ENCODE data around the gene SLBP.
A peak's percentile ranks its signal among the peaks of the same experiment; 100 is the strongest.

Gene SLBP

DNA sequence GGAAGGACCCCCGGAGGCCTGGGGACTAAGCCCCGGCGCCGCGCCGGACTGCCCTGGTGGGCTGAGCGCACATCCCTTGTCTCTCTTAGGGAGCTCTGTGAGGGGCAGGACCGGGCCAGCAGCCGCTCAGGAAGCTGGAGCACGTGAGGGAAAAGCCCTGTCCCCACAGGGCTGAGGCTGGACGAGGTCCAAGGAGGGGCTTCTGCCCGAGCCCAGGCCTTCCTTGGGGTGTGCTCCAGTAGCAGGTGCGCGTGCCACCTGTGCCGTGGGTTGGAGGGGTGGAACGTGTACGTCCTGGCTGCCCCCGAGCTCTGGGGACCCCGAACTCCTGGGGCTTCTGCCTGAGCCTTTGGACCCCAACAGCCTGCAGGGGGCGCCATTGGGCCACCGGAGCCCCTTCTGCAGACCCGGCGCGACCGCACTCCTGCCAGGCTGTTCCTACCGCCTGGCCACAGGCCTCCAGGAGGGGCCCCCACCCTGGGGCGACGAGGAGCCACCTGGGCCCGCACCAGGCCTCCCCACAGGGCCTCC, 36.4 kb upstream of the SLBP start:
- DNase-seq = peak; percentile 4

DNA sequence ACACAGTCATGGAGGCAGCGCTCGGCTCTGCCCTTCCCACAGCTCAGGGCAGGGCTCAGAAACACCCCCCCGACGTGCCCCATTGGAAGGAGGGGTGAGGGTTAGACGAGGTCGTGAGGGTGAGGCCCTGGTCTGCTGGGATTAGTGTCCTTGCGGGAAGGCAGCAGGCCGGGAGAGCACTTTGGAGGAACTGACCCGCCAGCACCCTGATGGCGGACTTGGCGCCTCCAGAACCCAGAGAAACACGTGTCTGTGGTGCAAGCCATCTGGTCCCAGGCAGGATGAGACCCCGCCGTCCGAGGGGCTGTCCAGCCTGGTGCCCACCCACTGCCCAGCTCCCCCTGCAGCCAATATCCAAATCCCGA, 35.5 kb upstream of the SLBP start:
- no peak for DNase-seq

DNA sequence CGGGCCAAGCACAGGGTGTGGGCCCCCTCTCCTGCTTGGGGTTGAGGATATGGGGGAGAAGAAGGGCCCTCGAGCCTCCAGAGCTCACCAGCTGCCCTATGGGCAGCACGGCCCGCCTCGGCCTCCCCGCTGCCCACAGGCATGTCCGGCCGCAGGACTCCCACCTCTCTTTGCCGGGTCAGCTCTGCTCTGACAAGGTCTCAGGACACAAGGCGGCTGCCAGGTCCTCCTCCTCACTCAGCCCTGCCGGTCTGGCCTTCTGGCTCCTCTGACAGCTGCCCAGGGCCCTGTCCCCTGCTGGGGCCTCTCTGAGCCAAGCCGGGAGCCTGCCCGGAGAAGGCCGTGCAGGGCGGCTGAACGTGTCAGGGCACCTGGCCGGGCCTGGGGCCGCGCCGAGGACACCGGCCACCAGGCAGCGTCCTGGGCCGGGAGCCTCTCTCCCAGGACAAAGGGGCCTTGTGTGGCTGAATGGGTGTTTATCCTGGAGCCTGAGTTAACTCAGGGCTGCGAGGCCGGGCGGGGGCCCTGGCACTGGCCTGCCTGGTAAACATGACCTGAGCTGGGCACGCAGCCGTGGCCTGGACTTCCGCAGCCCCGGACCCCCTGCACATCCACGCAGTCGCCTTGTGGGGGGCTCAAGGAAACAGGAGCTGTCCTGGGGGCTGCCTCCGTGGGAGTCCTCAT, 34.9 kb upstream of the SLBP start:
- no peak for DNase-seq

DNA sequence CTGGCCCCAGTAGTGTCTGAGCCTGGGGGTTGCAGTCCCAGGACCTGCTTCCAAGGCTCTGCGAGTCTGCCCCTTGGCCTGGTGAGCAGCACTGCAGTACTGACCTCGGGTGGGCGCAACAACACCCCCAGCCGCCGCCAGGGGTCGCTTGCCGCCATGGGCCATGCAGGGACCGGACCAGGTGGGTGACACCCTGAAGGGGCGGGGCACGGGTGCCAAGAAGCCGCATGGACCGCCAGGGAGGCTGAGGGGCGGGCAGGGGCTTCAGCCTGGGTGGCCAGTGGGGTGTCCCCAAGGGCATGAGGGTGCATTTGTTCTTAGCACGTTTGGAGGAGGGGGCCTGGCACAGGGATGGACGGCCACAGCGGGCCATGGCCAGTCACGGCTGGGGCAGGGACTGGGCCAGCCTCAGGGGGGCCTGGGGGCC, 34.2 kb upstream of the SLBP start:
- DNase-seq = peak; percentile 24

DNA sequence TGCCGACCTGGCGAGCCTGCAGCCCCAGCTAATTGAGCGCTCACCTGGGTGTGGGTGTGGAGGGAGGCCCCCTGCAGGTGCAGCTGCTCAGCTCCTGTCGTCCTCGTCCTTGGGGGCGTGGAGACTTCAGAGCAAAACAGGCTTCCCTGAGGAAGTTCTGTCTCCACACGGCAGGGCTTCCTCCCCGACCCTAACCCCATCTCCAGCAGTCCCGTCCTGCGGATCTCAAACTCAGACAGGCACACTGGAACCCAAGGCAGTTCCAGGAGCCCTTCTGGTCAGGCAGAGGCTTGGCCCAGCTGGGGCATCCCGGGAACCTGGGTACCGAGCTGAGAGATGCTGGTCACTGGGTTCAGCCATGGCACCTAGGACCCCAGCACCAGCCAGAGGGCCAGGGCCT, 33.6 kb upstream of the SLBP start:
- no peak for DNase-seq

DNA sequence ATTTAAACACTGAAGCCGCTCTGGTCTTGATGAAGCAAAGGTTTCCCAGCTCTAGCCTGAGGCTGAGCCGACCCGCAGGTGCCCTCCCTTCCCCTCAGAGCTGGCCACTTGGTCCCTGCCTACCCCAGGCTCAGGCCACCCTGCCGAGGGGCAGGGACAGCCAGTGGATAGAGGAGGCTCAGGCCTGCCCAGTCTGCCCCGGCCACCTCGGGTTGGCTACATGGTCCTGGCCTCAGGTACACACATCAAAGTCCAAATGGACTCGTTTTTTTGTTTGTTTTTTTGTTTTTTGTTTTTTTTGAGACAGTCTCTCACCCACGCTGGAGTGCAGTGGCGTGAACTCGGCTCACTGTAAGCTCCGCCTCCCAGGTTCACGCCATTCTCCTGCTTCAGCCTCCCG, 33.0 kb upstream of the SLBP start:
- DNase-seq = no peak

DNA sequence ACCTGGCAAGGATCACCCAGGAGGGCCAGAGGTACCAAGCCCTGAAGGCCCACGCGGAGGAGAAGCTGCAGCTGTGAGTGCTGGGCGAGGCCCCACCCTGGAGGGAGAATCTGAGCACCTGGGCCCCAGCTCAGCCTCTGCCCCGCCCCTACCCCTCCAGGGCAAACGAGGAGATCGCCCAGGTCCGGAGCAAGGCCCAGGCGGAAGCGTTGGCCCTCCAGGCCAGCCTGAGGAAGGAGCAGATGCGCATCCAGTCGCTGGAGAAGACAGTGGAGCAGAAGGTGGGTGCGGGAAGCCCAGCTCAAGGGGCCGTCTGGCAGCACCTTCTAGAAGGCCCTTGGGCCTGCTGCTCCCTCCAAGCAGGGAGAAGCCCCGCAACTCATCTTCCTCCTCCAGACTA, 32.4 kb upstream of the SLBP start:
- DNase-seq = no peak

DNA sequence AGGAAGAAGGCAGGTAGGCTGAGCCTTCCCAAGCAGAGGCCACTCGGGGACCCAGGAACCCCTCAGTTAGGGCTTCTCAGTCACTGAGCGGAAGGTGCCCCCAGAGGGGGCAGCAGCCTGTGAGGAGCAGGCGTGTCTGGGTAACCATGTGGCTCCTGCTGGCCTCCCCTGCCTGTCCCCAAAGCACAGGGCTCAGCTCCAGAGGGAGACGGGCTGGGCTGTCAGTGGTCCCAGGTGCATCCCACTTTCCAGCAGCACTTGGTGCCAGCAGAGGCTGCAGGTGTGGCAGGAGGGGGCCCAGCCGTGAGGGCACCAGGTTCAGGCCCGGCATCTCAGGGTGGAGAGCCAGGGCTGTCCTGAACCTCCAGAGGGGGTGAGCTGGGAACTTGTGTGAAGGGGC, 31.9 kb upstream of the SLBP start:
- no peak for DNase-seq

DNA sequence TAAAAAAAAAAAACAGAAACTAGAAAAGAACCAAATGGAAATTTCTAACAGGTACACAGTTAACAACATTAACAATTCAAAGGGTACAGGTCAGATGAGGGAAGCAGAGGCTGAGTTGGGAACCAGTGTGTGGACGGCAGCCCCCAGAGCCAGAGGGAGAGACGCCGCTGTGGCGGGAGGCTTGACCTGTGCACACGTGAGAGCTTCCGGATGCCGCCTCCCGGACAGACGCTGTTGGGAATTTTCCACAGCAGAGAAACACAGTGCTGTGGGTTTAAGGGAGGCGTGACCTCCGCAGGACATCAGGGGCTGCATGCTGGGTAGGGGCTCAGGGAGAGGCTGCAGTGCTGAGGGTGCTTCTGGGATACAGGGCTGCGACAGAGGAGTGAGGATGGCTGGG, 31.4 kb upstream of the SLBP start:
- no peak for DNase-seq

DNA sequence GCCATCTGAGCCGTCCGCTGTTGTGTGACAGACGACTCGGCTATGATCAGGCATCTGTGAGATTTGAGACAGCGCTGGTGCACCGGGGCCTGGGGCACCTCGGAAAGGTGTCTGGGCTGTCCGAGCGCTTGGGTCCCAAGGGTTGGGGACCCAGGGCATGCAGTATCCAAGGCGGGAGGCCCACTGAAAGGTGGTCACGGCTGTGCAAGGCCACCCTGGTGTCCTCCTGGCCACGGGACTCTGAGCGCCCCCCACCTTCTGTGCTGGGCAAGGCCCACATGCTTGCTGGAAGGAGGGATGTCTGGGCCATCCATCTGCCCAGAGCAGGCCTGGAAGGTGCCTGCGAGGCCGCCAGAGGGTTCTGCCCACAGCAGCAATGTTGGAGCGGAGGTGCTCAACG, 29.1 kb upstream of the SLBP start:
- DNase-seq = no peak

DNA sequence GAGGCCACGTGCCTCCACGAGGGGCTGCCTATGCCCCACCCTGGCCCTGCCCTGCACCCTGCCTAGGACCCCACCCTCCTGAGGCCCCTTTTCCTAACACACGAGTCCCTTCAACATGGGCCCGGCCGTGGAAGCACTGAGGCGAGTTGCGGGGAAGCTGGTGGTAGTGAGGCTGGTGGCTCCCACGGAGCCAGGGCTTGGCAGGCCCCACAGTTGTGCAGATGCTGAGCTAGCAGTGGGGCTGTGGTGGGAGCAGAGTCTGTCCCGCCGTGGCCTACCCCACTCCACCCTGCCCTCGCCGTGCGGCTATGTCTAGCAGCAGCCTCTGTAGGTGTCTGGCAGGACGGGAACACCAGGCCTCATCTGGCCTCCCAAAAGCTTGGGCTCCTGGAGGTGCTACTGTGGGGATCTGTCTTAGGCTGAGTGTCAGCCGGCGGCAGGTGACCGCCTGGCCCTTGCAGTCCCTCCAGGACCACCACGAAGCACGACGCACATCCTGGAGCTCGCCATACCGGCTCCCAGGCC, 28.0 kb upstream of the SLBP start:
- no peak for DNase-seq

DNA sequence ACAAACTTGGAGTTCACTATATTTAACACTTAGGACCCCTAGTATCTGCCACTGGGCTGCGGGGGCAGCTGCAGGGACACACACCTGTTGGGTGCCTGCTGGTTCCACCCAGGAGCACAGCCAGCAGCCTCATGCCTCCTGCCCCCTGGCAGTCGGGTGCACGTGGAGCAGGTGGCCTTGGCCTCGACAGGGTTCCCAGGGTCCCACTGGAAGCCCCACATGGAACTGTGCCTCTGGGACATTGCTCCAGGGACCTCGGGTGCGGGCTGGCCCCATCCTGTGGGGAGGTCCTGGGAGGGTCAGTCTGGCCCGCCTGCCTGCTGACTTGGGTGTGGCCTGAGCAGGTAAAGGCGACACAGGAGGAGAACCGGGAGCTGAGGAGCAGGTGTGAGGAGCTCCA, 27.2 kb upstream of the SLBP start:
- no peak for DNase-seq

DNA sequence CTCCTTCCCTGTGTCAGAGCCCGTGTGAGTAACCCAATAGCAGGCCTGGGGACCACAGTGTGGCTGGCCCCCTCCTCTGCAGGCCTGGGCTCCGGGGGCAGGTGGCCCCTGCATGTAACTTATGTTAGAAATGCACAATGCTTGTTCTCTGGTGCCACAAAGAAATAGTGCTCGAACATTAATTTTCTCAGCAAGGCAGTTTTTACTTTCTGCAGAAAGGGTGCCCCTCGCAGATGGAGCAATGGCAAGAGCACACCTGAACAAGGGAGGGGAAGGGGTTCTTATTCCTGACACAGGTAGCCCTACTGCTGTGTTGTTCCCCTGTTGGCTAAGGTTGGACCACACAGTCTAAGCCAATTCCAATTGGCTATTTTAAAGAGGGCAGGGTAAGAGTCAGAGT, 26.3 kb upstream of the SLBP start:
- no peak for DNase-seq

DNA sequence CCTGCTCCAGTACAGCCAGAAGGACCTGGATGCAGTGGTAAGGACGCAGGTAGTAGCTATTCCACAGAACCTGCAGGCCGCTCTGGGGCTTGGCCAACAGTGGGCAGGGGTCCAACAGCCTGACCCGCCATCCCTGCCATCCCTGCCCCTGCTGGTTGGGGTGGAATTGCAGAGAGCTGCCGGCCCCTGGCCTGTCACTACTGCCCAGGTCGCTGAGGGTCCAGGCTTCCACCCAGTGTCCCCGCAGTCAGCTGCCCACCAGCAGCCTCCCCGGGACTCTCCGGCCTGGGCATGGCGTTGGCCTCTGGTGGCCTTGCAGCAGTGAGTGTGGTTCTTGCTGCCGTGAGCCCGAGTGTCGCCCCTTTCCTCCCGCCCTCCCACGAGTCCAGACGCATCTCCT, 25.5 kb upstream of the SLBP start:
- no peak for DNase-seq

DNA sequence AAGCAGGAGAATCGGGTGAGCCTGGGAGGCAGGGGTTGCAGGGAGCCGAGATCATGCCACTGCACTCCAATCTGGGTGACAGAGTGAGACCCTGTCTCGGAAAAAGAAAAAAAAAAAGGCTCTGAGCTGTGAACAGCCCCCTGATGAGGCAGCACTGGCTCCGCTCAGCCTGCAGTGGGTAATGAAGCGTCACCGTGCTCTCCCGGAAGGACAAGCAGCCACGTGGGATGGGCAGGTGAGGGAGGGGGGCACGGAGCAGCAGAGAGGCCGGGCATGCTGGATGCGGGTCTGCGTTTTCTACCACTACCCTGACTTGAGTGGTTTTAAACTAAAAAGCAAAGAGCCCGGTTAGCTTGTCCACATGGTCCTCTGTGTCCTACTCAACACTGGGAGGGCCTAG, 24.7 kb upstream of the SLBP start:
- no peak for DNase-seq

DNA sequence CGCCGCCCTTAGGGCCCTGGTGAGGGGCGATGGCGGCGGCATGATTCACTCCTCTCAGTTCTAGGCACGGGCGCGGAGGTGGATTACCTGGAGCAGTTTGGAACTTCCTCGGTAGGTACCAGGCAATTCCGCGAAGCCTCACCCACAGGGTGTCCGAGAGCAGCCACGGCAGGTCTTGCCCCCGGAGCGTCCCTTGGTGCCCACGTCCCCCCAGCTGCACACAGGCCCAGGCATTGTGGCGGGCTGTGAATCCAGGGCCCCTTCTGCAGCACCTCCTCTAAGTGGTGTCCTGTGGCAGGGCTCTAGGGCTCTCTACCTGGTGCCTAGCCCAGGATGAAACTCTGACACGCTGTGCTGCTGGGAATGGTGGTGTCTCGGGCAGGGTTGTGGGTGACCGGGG, 23.1 kb upstream of the SLBP start:
- no peak for DNase-seq

DNA sequence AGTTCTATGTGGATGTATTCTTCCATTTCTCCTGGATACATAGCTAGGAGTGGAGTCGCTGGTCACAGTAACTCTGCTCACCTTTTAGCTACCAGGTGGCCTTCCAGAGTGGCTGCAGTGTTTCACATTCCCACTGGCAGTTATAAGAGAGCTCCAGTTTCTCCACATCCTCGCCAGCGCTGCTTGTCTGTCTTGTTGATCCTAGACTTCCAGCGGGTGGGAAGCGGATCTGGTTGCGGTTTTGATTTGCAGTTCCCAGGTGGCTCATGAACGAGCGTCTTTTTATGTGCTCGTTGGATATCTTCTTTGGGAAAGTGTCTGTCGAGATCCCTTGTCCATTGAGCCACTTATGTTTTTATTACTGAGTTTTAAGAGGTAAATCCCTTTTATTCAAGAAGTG, 20.8 kb upstream of the SLBP start:
- no peak for DNase-seq

DNA sequence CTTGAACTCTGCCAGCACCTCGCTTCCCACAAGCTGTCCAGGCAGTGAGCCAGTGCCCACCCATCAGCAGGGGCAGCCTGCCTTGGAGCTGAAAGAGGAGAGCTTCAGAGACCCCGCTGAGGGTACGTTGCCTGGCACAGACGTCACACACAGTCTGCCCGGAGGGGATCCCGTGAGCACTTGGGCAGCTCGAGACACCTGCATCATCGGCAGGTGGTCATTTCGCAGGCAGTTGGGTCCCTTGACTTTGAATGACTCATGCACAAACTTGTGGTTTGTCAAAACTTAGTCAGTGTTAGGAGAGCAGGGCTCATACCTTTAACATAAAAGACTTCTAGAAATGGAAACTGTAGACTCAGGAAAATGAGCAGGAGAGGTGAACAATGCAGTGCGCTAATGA, 19.1 kb upstream of the SLBP start:
- DNase-seq = no peak

DNA sequence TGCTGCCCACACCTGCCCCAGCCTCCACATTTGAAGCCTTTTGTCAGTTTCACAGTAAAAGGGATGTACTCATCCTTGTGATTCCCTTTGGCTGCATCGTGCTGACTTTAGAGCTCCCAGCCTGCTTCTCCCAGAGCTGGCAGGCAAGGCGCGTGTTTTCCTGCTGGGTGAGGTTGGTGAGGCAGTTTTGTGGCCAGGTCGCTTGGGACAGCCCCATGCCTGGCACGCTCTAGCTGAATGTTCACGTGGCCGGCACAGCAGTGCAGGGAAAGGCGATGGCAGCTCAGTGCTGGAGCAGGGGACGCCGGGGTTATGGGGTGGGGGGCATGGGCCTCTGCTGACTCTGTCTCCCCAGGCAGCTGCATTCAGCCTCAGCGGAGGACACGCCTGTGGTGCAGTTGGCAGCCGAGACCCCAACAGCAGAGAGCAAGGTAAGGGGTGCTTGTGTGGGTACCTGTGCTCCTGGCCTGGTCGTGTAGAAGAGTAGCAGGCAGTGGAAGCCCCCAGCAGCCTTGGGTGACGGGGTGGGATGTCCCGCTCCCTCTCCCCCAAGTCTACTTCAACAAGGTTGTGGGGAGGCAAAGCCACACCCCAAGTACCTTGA, 18.5 kb upstream of the SLBP start:
- no peak for DNase-seq

DNA sequence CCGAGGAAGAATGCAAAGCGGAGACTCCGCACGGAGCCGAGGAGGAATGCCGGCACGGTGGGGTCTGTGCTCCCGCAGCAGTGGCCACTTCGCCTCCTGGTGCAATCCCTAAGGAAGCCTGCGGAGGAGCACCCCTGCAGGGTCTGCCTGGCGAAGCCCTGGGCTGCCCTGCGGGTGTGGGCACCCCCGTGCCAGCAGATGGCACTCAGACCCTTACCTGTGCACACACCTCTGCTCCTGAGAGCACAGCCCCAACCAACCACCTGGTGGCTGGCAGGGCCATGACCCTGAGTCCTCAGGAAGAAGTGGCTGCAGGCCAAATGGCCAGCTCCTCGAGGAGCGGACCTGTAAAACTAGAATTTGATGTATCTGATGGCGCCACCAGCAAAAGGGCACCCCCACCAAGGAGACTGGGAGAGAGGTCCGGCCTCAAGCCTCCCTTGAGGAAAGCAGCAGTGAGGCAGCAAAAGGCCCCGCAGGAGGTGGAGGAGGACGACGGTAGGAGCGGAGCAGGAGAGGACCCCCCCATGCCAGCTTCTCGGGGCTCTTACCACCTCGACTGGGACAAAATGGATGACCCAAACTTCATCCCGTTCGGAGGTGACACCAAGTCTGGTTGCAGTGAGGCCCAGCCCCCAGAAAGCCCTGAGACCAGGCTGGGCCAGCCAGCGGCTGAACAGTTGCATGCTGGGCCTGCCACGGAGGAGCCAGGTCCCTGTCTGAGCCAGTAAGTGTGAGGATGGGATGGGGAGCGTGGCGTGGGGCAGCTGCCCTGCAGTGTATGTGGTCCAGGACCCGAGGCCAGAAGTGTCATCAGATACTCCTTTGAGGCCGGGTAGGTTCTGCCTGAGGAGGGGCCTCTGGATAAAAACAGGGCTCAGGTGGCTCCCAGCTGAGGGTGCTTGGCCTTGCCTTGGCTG, 16.2 kb upstream of the SLBP start:
- no peak for DNase-seq

DNA sequence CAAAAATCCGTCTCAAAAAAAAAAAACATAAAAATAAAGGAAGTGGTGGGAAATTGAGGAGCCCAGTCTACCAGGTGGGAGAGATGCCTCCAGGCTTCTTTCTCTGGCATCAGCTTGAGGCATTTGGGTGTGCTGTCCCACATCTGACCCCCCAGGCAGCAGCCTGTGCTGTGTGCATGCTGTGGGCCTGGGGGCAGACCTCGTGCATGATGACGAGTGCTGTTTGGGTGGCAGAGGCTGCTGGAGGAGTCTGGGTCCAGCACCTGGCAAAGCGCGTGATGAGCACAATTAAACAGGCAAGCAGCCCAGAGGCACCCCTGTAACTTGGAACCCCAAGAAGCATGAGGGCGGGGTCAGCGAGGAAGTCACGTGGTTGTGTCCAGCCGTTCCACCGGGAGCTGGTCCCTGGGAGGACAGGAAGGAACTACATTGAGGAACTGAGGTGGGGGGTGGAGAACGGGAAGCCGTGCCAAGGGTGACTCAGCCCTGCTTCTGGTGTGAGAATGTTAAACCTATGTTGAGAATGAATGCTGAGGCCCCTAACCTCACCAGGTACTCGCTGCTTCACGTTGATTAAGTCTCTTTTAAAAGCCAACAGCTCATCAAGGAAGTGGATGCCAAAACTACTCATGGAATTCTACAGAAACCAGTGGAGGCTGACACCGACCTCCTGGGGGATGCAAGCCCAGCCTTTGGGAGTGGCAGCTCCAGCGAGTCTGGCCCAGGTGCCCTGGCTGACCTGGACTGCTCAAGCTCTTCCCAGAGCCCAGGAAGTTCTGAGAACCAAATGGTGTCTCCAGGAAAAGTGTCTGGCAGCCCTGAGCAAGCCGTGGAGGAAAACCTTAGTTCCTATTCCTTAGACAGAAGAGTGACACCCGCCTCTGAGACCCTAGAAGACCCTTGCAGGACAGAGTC, 15.3 kb upstream of the SLBP start:
- DNase-seq = no peak

DNA sequence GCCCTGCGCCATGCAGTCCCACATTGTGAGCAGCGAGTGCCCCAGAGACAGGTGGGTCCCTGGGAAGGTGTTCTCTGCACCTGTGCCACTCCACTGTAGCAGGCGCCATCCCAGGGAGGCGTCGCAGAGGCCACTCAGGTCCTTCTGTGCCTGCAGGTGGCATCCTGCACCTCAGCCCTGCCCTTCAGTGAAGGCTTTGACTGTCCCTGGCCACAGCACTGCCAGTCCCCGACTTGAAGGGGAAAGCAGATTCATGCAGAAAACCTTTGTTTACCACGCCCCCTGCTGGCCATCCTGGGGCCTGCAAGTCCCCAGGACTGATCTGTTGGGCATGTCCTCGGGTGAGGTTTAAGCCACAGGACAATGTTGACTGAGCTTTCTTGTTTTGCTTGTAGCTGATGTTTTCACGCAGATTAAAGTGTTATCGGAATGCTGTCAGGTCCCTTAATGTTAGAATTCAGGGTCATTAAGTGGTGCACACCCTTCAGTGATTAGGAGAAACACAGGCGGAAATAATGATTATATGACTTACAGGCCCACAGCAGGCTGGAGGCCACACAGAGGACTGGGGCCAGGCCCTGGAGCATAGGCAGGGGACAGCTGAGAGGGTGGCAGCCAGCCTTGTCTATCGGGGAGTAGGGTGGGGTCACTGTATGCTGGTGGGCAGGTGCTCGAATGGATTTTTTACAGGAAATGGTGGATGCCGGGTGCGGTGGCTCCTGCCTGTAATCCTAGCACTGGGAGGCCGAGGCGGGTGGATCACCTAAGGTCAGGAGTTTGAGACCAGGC, 14.2 kb upstream of the SLBP start:
- DNase-seq = peak; percentile 36

Measured in NCI-H2227 treated with DMSO at 0.1 percent for 48 hours (cell line).